HepG2 (cell line): ENCODE data around the gene RBCK1. TPM values are rescaled to one million over a fixed set of nuclear protein-coding genes. Genes with fewer than 3 reads are reported as not detected.

Source experiments
- AHDC1 ChIP-seq: sonication (generic); formaldehyde crosslinking; IDR thresholded peaks from 2 replicates; pipeline ENCODE4 v1.5.1; 2020; ENCODE audit warnings: mild to moderate bottlenecking, missing genetic modification reagents, borderline replicate concordance
- BRCA1 ChIP-seq: sonication (generic); formaldehyde crosslinking; IDR thresholded peaks from 2 replicates; pipeline ENCODE4 v1.4.0; 2020; ENCODE audit warnings: missing genetic modification reagents
- CHD2 ChIP-seq: IDR thresholded peaks from 2 replicates; pipeline ENCODE4 v1.6.1; 2011; ENCODE audit warnings: low read depth, low read length, improper control_type of control experiment
- EHMT2 ChIP-seq: fragments of 200-600 bp; sonication (generic); IDR thresholded peaks from 2 replicates; pipeline ENCODE4 v1.7.0; 2017; ENCODE audit warnings: antibody characterized with exemption, low read depth, low read length, borderline replicate concordance
- HDAC1 ChIP-seq: sonication (generic); formaldehyde crosslinking; IDR thresholded peaks from 2 replicates; pipeline ENCODE4 v1.5.1; 2020; ENCODE audit warnings: mild to moderate bottlenecking, missing genetic modification reagents
- HMGA1 ChIP-seq: sonication (generic); formaldehyde crosslinking; conservative IDR thresholded peaks from 2 replicates; pipeline ENCODE4 v1.4.0; 2020; ENCODE audit warnings: missing genetic modification reagents
- LBX2 ChIP-seq: sonication (generic); formaldehyde crosslinking; IDR thresholded peaks from 2 replicates; pipeline ENCODE4 v1.5.0; 2020; ENCODE audit warnings: missing genetic modification reagents, mild to moderate bottlenecking, borderline replicate concordance
- MTF1 ChIP-seq: sonication (generic); formaldehyde crosslinking; IDR thresholded peaks from 2 replicates; pipeline ENCODE4 v1.5.0; 2020; ENCODE audit warnings: missing genetic modification reagents
- NCOA5 ChIP-seq: sonication (generic); formaldehyde crosslinking; IDR thresholded peaks from 2 replicates; pipeline ENCODE4 v1.4.0; 2020; ENCODE audit warnings: missing genetic modification reagents
- NFIC ChIP-seq: IDR thresholded peaks from 2 replicates; pipeline ENCODE4 v1.6.1; 2012; ENCODE audit warnings: mild to moderate bottlenecking, low read length, inconsistent platforms
- PHF20 ChIP-seq: sonication (generic); formaldehyde crosslinking; IDR thresholded peaks from 2 replicates; pipeline ENCODE4 v1.5.0; 2020; ENCODE audit warnings: mild to moderate bottlenecking, missing genetic modification reagents
- POLR2AphosphoS5 ChIP-seq: IDR thresholded peaks from 2 replicates; pipeline ENCODE4 v1.6.1; 2012; ENCODE audit warnings: low read depth, low read length
- RFX3 ChIP-seq: IDR thresholded peaks from 2 replicates; pipeline ENCODE4 v1.6.1; 2016; ENCODE audit warnings: missing biosample characterization, missing genetic modification reagents
- RFX5 ChIP-seq: IDR thresholded peaks from 2 replicates; pipeline ENCODE4 v1.6.1; 2011; ENCODE audit warnings: low read depth, low read length, improper control_type of control experiment
- TGIF2 ChIP-seq: IDR thresholded peaks from 2 replicates; pipeline ENCODE4 v1.6.1; 2016; ENCODE audit warnings: control low read depth, missing compliant biosample characterization
- ZBTB37 ChIP-seq: sonication (generic); formaldehyde crosslinking; IDR thresholded peaks from 2 replicates; pipeline ENCODE4 v1.4.0; 2020; ENCODE audit warnings: mild to moderate bottlenecking, missing genetic modification reagents
- ZBTB7B ChIP-seq: sonication (generic); formaldehyde crosslinking; IDR thresholded peaks from 2 replicates; pipeline ENCODE4 v1.4.0; 2020; ENCODE audit warnings: missing genetic modification reagents
- ZBTB8A ChIP-seq: sonication (generic); formaldehyde crosslinking; IDR thresholded peaks from 2 replicates; pipeline ENCODE4 v1.4.0; 2020; ENCODE audit warnings: mild to moderate bottlenecking, low read depth, missing genetic modification reagents, borderline replicate concordance
- ZNF333 ChIP-seq: sonication (generic); formaldehyde crosslinking; IDR thresholded peaks from 2 replicates; pipeline ENCODE4 v1.4.0; 2020; ENCODE audit warnings: mild to moderate bottlenecking, missing genetic modification reagents, borderline replicate concordance
- ZNF550 ChIP-seq: sonication (generic); formaldehyde crosslinking; IDR thresholded peaks from 2 replicates; pipeline ENCODE4 v1.4.0; 2020; ENCODE audit warnings: mild to moderate bottlenecking, missing genetic modification reagents, borderline replicate concordance
- ZNF576 ChIP-seq: sonication (generic); formaldehyde crosslinking; IDR thresholded peaks from 2 replicates; pipeline ENCODE4 v1.4.0; 2020; ENCODE audit warnings: mild to moderate bottlenecking, missing genetic modification reagents
- ZNF619 ChIP-seq: sonication (generic); formaldehyde crosslinking; IDR thresholded peaks from 2 replicates; pipeline ENCODE4 v1.4.0; 2020; ENCODE audit warnings: mild to moderate bottlenecking, missing genetic modification reagents
- polyA plus RNA-seq, 8 experiments: library from polyadenylated mRNA; depleted of rRNA in 3 of 8; stranded (reverse) in 7 of 8; unstranded in 1 of 8; fragments of >200 nt; fragmentation: Illumina TruSeq in 4 of 8; extraction: Trizol in 4 of 8; gene quantifications; 2 replicates each; pipeline versions ENCODE4 v1.2.1 to v1.2.3, GENCODE V29; 2011 to 2016; ENCODE audit warnings: low read depth in 4 of 8, missing spikeins in 1 of 8, mixed read lengths in 1 of 8; ENCODE audit not compliant: insufficient read depth in 1 of 8
- total RNA-seq, 5 experiments: library from RNA; depleted of rRNA; stranded (reverse); fragments of >200 nt; fragmentation: Illumina TruSeq; extraction: Trizol; gene quantifications; 2 replicates each; pipeline ENCODE4 v1.2.3, GENCODE V29; 2016; ENCODE audit warnings: low read depth in 1 of 5
- TF ChIP-seq, protein P1 (sequence below): sonication (generic); formaldehyde crosslinking; IDR thresholded peaks from 2 replicates; pipeline ENCODE4 v1.5.0; 2020; ENCODE audit warnings: missing genetic modification reagents

The RBCK1 gene
- total and polyA plus RNA-seq, 2 of the 13 experiments (the other 11 are each of a cell fraction or from before 2014, with no cell fraction given): 149 to 215 TPM

- TF ChIP-seq TGIF2 (CRISPR knock-in tag) (no peak), ZBTB37 (CRISPR knock-in tag) (no peak), PHF20 (CRISPR knock-in tag) (no peak; the same call in 1 of the 2 replicates), ZNF333 (CRISPR knock-in tag) (no peak), CHD2 (no peak), EHMT2 (no peak), ZNF576 (CRISPR knock-in tag) (no peak), ZNF619 (CRISPR knock-in tag) (no peak), BRCA1 (CRISPR knock-in tag) (no peak), ZNF550 (no peak), RFX5 (no peak), NCOA5 (CRISPR knock-in tag) (no peak), NFIC (no peak), RFX3 (CRISPR knock-in tag) (no peak), HDAC1 (CRISPR knock-in tag) (no peak), ZBTB8A (CRISPR knock-in tag) (no peak), POLR2AphosphoS5 (no peak; the same call in 1 of the 2 replicates), ZBTB7B (CRISPR knock-in tag) (no peak), MTF1 (CRISPR knock-in tag) (no peak), HMGA1 (CRISPR knock-in tag) (no peak), AHDC1 (CRISPR knock-in tag) (0 out of 2 replicates have a peak, but pooled peaks have one; percentile 3), LBX2 (CRISPR knock-in tag) (peak; percentile 64; the same call in 1 of the 2 replicates)
- TF ChIP-seq, protein P1, sequence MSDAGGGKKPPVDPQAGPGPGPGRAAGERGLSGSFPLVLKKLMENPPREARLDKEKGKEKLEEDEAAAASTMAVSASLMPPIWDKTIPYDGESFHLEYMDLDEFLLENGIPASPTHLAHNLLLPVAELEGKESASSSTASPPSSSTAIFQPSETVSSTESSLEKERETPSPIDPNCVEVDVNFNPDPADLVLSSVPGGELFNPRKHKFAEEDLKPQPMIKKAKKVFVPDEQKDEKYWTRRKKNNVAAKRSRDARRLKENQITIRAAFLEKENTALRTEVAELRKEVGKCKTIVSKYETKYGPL (CRISPR knock-in tag): no peak
Measured at GRCh38 chr20:409697-410559, 1.8 kb downstream of the RBCK1 start (continued).
